Cortex of kidney (tissue), 1 donor: ENCODE measurements around the gene CLDN5.

ENCODE experiments used
- DNase-seq: peaks from one replicate; lab custom pipeline; 2025; lab: John Stamatoyannopoulos, UW

CLDN5 gene

GRCh38 chr22:19504900-19505734 lies 19.1 kb downstream of the CLDN5 start:
- no peak for DNase-seq

- DNase-seq, result no peak
These were observed 20.3 kb downstream of the CLDN5 start for GRCh38 chr22:19503869-19504268.

GRCh38 chr22:19503367-19503766 lies 20.8 kb downstream of the CLDN5 start:
- no peak for DNase-seq

DNA sequence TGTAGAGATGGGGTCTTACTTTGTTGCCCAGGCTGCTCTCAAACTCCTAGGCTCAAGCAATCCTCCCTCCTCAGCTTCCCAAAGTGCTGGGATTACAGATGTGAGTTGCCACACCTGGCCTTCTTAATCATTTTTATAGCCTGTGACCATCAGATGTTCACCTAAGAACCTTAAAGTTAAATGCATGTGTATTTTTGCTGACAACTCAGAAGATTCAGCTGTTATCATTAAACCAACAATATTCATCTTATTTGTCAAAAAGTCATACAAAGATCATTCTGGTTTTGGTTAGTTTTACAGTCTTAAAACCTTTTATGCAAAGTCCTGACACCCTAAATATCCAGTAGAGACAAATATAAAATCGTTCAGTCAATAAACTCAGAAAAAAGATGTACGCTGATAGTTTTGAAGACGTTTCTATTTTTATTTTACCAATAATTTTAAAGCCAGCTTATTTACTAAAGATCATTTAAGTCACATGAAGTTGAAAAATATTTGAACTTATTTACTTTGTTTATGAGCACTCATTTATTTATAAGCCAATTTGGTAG lies 22.2 kb downstream of the CLDN5 start:
- no peak for DNase-seq

DNA sequence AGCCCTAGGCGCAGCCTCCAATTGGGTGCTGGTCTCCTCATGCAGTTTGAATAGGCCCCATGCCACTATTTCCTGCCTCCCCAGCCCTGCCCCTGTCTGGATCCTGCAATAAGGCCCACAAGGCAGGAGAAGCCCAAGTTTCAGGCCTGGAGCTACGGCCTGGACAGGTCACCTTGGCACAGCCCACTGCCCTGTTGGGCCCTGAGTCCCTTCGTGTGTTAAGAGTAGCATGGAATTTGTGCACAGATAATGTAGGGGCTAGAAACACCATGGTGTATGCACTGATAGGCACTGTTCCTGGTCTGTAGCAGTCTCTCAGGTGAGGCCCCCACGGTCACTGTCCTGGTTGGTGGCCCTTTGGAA lies 24.3 kb downstream of the CLDN5 start:
- DNase-seq, result no peak

- DNase-seq, result no peak
These were observed 24.9 kb downstream of the CLDN5 start for GRCh38 chr22:19499236-19499879.

DNA sequence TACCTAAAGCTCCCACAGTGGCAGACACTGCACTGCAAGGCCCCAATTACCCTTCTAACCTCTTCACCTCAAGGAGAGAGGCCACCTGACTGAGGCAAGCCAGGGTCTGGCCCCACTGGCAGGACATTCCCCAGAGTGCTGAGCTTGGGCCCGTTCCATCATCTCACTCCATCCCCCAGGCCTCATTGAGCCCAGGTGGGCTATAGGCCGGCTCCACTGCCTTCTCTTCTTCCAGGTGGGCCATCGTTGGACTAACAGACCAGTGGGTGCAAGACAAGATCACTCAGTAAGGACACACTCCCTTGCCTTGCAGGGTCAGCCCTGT lies 25.4 kb downstream of the CLDN5 start:
- no peak for DNase-seq

DNA sequence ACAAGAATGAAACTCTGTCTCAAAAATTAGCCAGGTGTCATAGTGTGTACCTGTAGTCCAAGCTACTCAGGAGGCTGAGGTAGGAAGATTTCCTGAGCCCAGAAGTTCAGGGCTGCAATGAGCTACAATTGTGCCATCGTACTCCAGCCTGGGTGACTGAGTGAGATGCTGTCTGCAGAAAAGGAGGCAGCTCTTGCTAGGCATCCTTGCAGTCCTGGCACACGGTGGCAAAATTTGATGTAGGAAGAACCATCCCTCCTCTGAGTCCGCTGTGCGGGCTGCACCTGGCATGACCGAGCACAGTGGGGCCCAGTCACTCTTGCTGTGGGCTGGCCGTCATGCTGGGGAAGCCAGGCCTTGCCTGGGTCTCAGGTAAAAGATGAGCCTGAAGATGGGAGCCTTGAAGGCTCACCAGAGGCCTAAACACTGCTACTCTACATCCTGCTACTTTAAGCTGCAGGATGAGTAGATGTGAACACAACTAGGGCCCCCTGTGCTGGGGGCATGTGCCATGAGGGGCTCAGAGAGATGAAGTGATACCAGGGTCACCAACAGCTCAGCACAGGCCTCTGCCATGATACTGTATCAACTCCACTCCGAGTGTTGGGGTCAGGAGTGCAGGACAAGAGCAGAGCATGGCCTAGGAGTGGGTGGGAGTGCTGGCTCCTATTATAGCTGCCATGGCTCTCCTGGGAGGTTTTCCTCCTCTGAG lies 25.9 kb downstream of the CLDN5 start:
- no peak for DNase-seq

DNA sequence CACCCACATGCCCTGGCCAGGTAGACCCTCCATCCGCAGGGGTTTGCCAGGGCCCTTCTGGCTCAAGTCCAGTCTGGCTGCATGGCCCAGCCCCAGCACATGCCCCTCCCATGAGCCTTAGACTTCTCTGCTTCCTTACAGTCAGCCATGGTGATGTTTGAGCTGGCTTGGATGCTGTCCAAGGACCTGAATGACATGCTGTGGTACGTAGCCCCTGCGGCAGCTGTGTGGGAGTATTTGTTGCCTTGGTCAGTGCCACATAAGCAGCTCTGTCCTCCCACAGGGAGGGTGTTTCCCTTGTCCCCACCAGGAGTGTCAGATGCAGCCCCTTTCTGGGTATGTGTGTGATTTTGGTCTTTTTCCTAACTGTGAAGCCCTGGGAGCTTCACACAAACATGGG lies 27.0 kb downstream of the CLDN5 start:
- no peak for DNase-seq

DNA sequence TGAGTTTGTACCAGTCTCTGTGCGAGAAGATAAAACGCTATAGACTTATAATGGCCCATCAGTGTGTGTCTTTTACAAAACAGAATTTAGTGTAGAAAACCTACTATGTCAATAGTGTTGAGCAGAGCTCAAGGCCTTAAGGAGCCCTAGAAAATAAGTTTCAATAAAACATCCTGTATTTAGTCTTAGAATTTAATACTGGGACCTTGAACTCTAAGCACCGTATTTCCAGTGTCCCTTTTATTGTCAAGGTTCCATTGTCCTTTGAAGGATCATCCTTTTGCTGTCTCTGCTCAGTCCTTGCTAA lies 27.9 kb downstream of the CLDN5 start:
- no peak for DNase-seq

DNA sequence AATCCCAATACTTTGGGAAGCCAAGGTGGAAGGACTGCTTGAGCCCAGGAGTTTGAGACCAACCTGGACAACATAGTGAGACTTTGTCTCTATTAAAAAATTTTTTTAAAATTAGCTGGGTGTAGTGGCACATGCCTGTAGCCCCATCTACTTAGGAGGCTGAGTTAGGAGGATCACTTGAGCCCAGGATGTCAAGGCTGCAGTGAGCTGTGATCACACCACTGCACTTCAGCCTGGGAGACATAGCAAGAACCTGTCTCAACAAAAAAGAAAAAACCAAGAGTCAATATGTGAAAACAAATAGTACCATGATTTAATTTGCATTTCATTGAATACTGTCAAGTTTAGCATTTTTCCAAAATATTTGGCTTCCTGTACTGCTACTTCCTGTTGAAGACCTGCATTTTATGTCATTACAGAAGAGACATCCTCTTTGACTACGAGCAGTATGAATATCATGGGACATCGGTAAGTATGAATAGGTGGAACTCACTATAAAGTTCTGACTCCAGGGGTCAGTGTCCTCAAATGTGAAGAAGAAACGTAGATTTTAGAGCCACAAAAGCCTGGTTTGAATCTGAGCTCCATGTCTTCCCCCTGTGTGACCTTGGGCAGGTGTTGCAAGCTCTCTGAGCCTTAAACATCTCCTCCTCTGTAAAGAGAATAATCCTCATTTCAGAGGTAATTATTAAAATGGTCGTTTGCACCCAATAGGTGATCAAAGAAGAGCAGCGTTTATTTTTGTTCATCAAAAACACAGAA lies 28.5 kb downstream of the CLDN5 start:
- no peak for DNase-seq

DNA sequence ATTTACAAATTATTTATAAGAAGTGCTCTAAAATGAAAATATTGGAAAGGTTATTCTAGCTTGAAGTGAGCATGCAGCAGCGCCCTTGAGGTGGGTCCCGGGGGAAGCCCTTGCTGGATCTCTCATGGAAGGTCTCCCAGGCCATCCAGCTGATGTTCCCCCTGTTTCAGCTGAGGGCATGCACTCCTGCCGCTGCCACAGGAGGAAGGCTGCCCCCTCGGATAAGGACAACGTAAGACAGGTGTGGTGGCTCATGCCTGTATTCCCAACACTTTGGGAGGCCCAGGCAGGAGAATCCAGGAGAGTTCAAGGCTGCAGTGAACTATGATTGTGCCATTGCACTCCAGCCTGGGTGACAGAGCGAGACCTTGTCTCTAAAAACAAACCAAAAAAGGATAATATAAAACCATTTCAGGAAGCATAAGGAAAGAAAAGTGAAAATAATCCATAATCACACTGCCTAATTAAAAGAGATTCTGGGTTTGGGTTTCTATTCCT lies 29.5 kb downstream of the CLDN5 start:
- no peak for DNase-seq

DNA sequence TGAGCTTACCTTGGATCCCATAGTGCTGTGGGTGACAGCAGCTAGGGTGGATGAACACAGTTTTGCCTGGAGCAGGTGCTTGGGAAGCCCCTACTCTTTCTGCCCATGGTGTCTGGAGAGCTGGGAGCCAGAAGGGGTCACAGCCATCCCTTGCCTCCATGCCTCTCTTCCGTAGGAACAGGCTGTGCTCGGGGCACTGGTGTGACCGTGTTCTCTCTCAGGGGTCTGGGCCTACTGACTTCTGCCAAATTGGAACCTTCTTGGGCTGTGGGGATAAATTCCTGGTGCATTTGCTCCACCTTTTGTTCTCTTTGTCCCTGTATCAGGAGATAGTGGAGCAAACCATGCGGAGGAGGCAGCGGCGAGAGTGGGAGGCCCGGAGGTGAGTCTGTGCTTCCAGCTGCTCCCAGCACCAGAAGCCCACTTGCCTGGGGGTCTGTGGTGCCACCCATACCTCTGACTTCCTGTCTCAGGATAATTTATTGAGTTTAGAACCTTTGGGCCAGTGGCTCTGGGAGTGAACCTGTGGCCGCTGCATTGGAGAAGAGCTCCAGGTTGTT lies 30.1 kb downstream of the CLDN5 start:
- DNase-seq, result no peak

DNA sequence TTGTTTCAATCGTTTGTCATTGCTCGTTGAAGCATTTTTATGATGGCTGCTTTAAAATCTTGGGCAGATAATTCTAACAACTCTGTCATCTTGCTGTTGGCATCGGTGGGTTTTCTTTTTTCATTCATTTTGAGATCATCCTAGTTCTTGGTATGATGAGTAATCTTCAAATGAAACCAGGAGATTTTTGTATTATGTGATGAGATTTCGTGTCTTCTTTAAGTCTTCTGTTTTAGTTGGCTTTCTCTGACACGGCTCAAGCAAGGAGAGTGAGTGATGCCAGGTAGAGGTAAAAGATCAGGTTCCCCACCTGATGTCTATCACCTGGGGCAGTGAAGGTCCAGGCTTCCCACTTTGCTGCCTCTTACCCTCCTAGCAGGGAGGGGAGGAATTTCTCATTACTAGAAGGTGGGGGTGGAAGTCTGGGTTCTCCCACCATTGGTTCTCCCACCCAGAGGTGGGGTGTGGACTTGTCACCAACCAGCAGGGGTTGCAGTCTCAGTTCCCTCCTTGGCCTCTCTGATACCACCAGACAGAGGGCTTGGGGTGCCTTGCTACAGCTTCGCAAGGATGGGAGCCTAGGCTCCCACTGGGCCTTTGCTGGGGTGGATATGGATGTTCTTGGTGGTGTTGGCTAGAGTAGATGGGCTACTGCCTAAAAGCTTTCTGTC lies 31.6 kb downstream of the CLDN5 start:
- DNase-seq, result no peak

GRCh38 chr22:19490628-19491230 lies 33.5 kb downstream of the CLDN5 start:
- DNase-seq, result no peak

DNA sequence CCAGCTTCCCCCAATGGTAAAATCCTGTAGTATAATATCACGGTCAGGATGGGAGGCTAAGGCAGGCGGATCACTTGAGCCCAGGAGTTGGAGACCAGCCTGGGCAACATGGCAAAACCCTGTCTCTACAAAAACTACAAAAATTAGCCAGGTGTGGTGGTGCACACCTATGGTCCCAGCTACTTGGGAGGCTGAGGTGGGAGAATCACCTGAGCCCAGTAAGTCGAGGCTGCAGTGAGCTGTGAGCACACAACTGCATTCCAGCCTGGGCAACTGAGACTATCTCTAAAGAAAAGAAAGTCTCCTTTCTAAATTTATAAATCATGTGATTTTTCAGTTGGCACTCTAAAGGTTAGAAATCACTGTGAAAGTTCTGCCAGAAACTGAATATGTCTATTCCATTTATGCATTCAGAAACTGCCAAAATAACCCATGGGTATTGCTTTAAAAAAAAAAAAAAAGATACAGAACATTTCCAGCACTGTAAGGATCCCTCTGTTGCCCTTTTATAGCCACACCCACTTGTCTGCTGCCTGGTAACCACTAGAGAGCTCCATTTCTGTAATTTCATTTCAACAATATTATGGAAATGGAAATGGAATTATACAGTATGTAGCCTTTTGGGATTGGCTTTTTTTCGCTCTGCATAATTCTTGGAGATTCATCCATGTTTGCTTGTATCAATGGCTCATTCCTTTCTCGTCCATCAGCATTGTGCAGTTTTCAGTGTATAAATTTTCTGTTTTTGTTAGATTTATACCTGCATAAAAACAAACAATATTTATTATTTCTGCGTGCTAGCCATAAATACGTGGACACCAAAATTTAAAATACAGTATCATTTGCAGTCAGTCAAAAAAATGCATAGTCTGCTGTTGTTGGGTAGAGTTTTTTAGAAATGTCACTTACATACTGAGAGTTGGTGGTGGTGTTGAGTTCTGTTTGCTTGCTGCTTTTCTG lies 35.0 kb downstream of the CLDN5 start:
- no peak for DNase-seq

GRCh38 chr22:19488285-19488684 lies 35.9 kb downstream of the CLDN5 start:
- no peak for DNase-seq

DNA sequence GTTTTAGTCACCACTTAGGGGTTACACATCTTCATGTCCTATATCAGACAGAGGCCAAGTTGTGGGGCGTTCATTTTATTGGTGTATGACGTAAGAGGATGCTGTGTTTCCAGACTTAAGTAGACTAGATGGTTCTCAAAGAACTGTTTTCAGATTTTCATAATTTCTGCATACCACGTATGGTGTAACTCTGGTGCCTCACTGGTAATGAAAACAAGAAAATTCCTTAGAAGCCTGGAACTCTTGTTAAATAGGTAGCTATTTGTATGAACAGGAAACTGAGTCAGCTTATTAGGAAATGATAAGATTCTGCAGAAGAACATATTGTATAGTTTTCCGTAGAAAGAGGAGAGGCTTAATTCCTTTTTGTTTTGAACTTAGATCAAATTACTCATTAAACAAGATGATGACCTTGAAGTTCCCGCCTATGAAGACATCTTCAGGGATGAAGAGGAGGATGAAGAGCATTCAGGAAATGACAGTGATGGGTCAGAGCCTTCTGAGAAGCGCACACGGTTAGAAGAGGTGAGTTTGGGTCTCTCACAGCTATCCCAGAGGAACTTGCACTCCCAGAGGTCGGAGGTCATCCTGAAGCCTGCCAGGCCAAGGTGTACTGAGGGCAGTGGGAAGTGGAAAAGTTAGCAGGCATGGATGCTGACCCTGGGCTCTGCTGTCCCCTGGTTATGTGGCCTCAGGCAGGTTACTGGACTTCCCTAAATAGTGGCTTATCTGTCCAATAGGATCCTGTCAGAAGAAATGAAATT lies 40.5 kb downstream of the CLDN5 start:
- DNase-seq, result no peak

- DNase-seq, result no peak
These were observed 41.9 kb downstream of the CLDN5 start for GRCh38 chr22:19482297-19482696.
